T-cell (primary cell): Measurements from ENCODE around the gene LSMEM2. TPM values are rescaled to one million over a fixed set of nuclear protein-coding genes. Genes with fewer than 3 reads are reported as not detected.

Experiments used
- ATAC-seq, 4 experiments: fragments of 200-7000 bp in 3 of 4; fragments of 150-1000 bp in 1 of 4; cut with Tn5 transposase; replicated peaks in 1 of 4; 1 replicate in 3 of 4; 2 replicates in 1 of 4; pipeline ENCODE4 v1.10.0; 2021; ENCODE audit warnings: moderate library complexity in 3 of 4, mild to moderate bottlenecking in 2 of 4, moderate number of reproducible peaks in 1 of 4
- CTCF ChIA-PET, 2 donors: fragments of 300-600 bp; sonication (Branson Sonifier 250); formaldehyde crosslinking; loops; one replicate each; lab custom pipeline; 2022; ENCODE audit warnings: antibody characterized with exemption in 2 of 2; lab: Charles Lee
- POLR2A ChIA-PET, 2 donors: fragments of 300-600 bp; sonication (Branson Sonifier 250); formaldehyde crosslinking; loops; one replicate each; lab custom pipeline; 2022; ENCODE audit warnings: antibody characterized with exemption in 2 of 2; lab: Charles Lee
- DNase-seq, 35 experiments: peaks; one replicate each; pipeline versions ENCODE4 v3.0.0 to v3.0.0-alpha.2; 2013 to 2023
- H3K27ac ChIP-seq: one replicate; pipeline ENCODE4 v1.5.1; 2013; ENCODE audit warnings: low read length
- H3K27me3 ChIP-seq, 2 experiments: replicated peaks in 1 of 2; 1 replicate in 1 of 2; 2 replicates in 1 of 2; pipeline versions ENCODE4 v1.6.1 to v1.7.0; 2013; ENCODE audit warnings: low read length in 1 of 2, mixed read lengths in 1 of 2; ENCODE audit not compliant: control insufficient read depth in 2 of 2, insufficient read depth in 2 of 2; ENCODE audit errors: extremely low read depth in 1 of 2
- H3K36me3 ChIP-seq, 2 donors: 1 replicate in 1 of 2; 2 replicates in 1 of 2; pipeline versions ENCODE4 v1.6.1 to v1.7.0; 2013; ENCODE audit warnings: low read length in 1 of 2; ENCODE audit not compliant: control insufficient read depth in 2 of 2, insufficient read depth in 1 of 2; ENCODE audit errors: extremely low read depth in 1 of 2
- H3K4me1 ChIP-seq, 2 experiments: 1 replicate in 1 of 2; 2 replicates in 1 of 2; pipeline versions ENCODE4 v1.6.1 to v1.7.0; 2013; ENCODE audit warnings: low read length in 2 of 2, mixed read lengths in 1 of 2; ENCODE audit not compliant: insufficient read depth in 2 of 2, control insufficient read depth in 1 of 2; ENCODE audit errors: extremely low read depth in 1 of 2
- H3K4me3 ChIP-seq, 2 donors: 1 replicate in 1 of 2; 2 replicates in 1 of 2; pipeline versions ENCODE4 v1.5.1 to v1.7.0; 2013; ENCODE audit warnings: mild to moderate bottlenecking in 2 of 2, low read length in 1 of 2, moderate library complexity in 1 of 2; ENCODE audit not compliant: control insufficient read depth in 1 of 2; ENCODE audit errors: extremely low read depth in 1 of 2
- H3K9me3 ChIP-seq: 2 replicates; pipeline ENCODE4 v1.7.0; 2013
- H3K27ac Mint-ChIP-seq, 2 donors: one replicate each; pipeline ENCODE4 v1.8.0; 2020 to 2021; ENCODE audit warnings: mild to moderate bottlenecking in 2 of 2, mixed read lengths in 2 of 2
- H3K27me3 Mint-ChIP-seq, 2 donors: one replicate each; pipeline ENCODE4 v1.8.0; 2021 to 2022; ENCODE audit warnings: mixed read lengths in 2 of 2
- H3K36me3 Mint-ChIP-seq: one replicate; pipeline ENCODE4 v1.8.0; 2021; ENCODE audit warnings: mixed read lengths
- H3K4me1 Mint-ChIP-seq, 3 donors: one replicate each; pipeline ENCODE4 v1.8.0; 2020 to 2022; ENCODE audit warnings: mixed read lengths in 3 of 3, mild to moderate bottlenecking in 1 of 3
- H3K4me3 Mint-ChIP-seq, 3 donors: one replicate each; pipeline ENCODE4 v1.8.0; 2020 to 2022; ENCODE audit warnings: mild to moderate bottlenecking in 3 of 3, mixed read lengths in 3 of 3, moderate library complexity in 3 of 3
- H3K9me3 Mint-ChIP-seq, 3 donors: one replicate each; pipeline ENCODE4 v1.8.0; 2020 to 2022; ENCODE audit warnings: mixed read lengths in 3 of 3
- WGBS: methylation state at CpG from one replicate; pipeline ENCODE4 v1.1.5; 2013; ENCODE audit warnings: missing lambda C conversion rate; ENCODE audit not compliant: insufficient coverage; 5-methylcytosine and 5-hydroxymethylcytosine counted together
- total RNA-seq, 35 experiments: library from RNA in 6 of 35; stranded (reverse) in 6 of 35; fragments of 120-200 nt in 1 of 35; gene quantifications; one replicate each; pipeline versions ENCODE4 v1.2.1 to v1.2.4 and lab custom pipeline; 2013 to 2026

The LSMEM2 gene
- total RNA-seq, 5 donors from 2014 or later (not counting 1 experiment from before 2014, with no cell fraction given) = not detected

GRCh38 chr3:50331364-50331907, 52.5 kb downstream of the LSMEM2 start:
- 98% methylated on average over 15 of the region's 19 CpGs for WGBS
- no peaks in the 10 kb centered on the region for H3K27me3 Mint-ChIP-seq
- H3K4me3 Mint-ChIP-seq = no peak overlapping the region
- Histone ChIP-seq H3K36me3 (peaks cover 14 to 47% of the 10 kb centered on the region in 2 donors), H3K27ac (no peak overlapping the region), H3K27me3 (no peaks in the 10 kb centered on the region), H3K4me1 (peaks cover 16 to 68% of the 10 kb centered on the region in 2 experiments), H3K4me3 (no peak overlapping the region), H3K9me3 (no peaks in the 10 kb centered on the region)
- no peaks in the 10 kb centered on the region for H3K9me3 Mint-ChIP-seq
- peaks cover 19% of the 10 kb centered on the region for H3K36me3 Mint-ChIP-seq
- no peak for ATAC-seq
- ChIA-PET POLR2A (no interaction called here), CTCF (no interaction called here)
- no peak for DNase-seq
- peaks cover 37 to 54% (median 49%) of the 10 kb centered on the region in 3 donors for H3K4me1 Mint-ChIP-seq
- H3K27ac Mint-ChIP-seq = no peak overlapping the region

- Mint-ChIP-seq H3K9me3 (no peaks in the 10 kb centered on the region), H3K36me3 (peaks cover 19% of the 10 kb centered on the region), H3K4me3 (peak overlapping the region; percentile 25 to 86 (median 37)), H3K27ac (peak overlapping the region; percentile 83 to 91), H3K27me3 (no peaks in the 10 kb centered on the region), H3K4me1 (peaks cover 45 to 51% (median 49%) of the 10 kb centered on the region in 3 donors)
- DNase-seq (peak in 1 of 35 experiments; percentile 70), ATAC-seq (no peak)
- Histone ChIP-seq H3K4me1 (peaks cover 17 to 68% of the 10 kb centered on the region in 2 experiments), H3K27me3 (no peaks in the 10 kb centered on the region), H3K27ac (peak overlapping the region; percentile 54), H3K9me3 (no peaks in the 10 kb centered on the region), H3K36me3 (peaks cover 14 to 47% of the 10 kb centered on the region in 2 donors), H3K4me3 (no peak overlapping the region)
- POLR2A ChIA-PET = no interaction called here
- CTCF ChIA-PET = interaction anchor here in 1 of 2 donors (0.6 kb wide), 1 partner anchor 11 kb away, joined by 3 read pairs; no protein-coding TSS in a partner anchor
- 52% methylated on average over 7 of the region's 12 CpGs for WGBS
These were observed 54.9 kb downstream of the LSMEM2 start for GRCh38 chr3:50333744-50334328.

- WGBS = 80% methylated on average over 3 of the region's 5 CpGs
- no peaks in the 10 kb centered on the region for H3K27me3 ChIP-seq
- DNase-seq (no peak), ATAC-seq (no peak)
- POLR2A ChIA-PET = interaction anchor here in 1 of 2 donors (0.7 kb wide), 1 partner anchor 19 kb away, joined by 3 read pairs; no protein-coding TSS in a partner anchor
- peak overlapping the region; percentile 83 to 91 for H3K27ac Mint-ChIP-seq
- CTCF ChIA-PET = interaction anchor here in 1 of 2 donors (0.6 kb wide), 1 partner anchor 10 kb away, joined by 3 read pairs; no protein-coding TSS in a partner anchor
- peaks cover 20 to 75% of the 10 kb centered on the region in 2 experiments for H3K4me1 ChIP-seq
- no peaks in the 10 kb centered on the region for H3K9me3 ChIP-seq
- peaks cover 52 to 58% (median 56%) of the 10 kb centered on the region in 3 donors for H3K4me1 Mint-ChIP-seq
- peaks cover 12 to 44% of the 10 kb centered on the region in 2 donors for H3K36me3 ChIP-seq
- H3K36me3 Mint-ChIP-seq = peaks cover 19% of the 10 kb centered on the region
- H3K4me3 ChIP-seq = no peak overlapping the region
- peak overlapping the region in 2 of 3 donors; percentile 21 to 86 for H3K4me3 Mint-ChIP-seq
- H3K27me3 Mint-ChIP-seq = no peaks in the 10 kb centered on the region
- H3K27ac ChIP-seq = peak overlapping the region; percentile 54
- no peaks in the 10 kb centered on the region for H3K9me3 Mint-ChIP-seq
These were observed 55.6 kb downstream of the LSMEM2 start for GRCh38 chr3:50334339-50335075.

- peak in 1 of 35 experiments; percentile 11 for DNase-seq
- no peaks in the 10 kb centered on the region for H3K27me3 ChIP-seq
- Mint-ChIP-seq H3K9me3 (no peaks in the 10 kb centered on the region), H3K36me3 (peaks cover 5% of the 10 kb centered on the region), H3K4me1 (peaks cover 63 to 72% (median 69%) of the 10 kb centered on the region in 3 donors), H3K27ac (peak overlapping the region; percentile 93 to 96), H3K27me3 (no peaks in the 10 kb centered on the region), H3K4me3 (peak overlapping the region; percentile 86 to 90 (median 88))
- H3K9me3 ChIP-seq = no peaks in the 10 kb centered on the region
- peaks cover 32 to 95% of the 10 kb centered on the region in 2 experiments for H3K4me1 ChIP-seq
- peak overlapping the region; percentile 68 to 84 for H3K4me3 ChIP-seq
- H3K27ac ChIP-seq = peak overlapping the region; percentile 97
- peaks cover 4 to 23% of the 10 kb centered on the region in 2 donors for H3K36me3 ChIP-seq
- ChIA-PET POLR2A (interaction anchor here (0.6 to 2.9 kb wide), 8 partner anchors 9 to 1420 kb away, joined by 3 to 11 read pairs (median 4); partner anchors contain the start of genes GNAI2 (in 1 of the 2), HYAL3 (in 1 of the 2), MANF (in 1 of the 2) and NAA80 (in 1 of the 2)), CTCF (interaction anchor here in 1 of 2 donors (0.6 to 2.1 kb wide), 14 partner anchors 8 to 278 kb away, joined by 3 to 16 read pairs (median 4); partner anchors contain the start of genes CYB561D2, GNAI2, HYAL3 and NAA80)
- ATAC-seq = peak; percentile 41 to 44 (median 44)
- WGBS = 1% methylated on average over 31 of the region's 31 CpGs
These were observed 57.7 kb downstream of the LSMEM2 start for GRCh38 chr3:50336452-50337174.

GRCh38 chr3:50337175-50337861, 58.4 kb downstream of the LSMEM2 start:
- H3K4me1 Mint-ChIP-seq = peaks cover 63 to 71% (median 71%) of the 10 kb centered on the region in 3 donors
- CTCF ChIA-PET = interaction anchor here (0.5 to 2.1 kb wide), 17 partner anchors 9 to 397 kb away, joined by 3 to 16 read pairs (median 4); partner anchors contain the start of genes CISH (in 1 of the 2), CYB561D2 (in 1 of the 2), GNAI2 (in 1 of the 2) and HYAL3 (in 1 of the 2)
- under 1% methylated on average over 77 of the region's 79 CpGs for WGBS
- H3K27me3 Mint-ChIP-seq = no peaks in the 10 kb centered on the region
- Histone ChIP-seq H3K27ac (peak overlapping the region; percentile 97), H3K4me1 (peaks cover 32 to 95% of the 10 kb centered on the region in 2 experiments), H3K36me3 (peaks cover 0 to 16% of the 10 kb centered on the region in 2 donors), H3K4me3 (peak overlapping the region; percentile 68 to 84), H3K9me3 (no peaks in the 10 kb centered on the region), H3K27me3 (no peaks in the 10 kb centered on the region)
- H3K9me3 Mint-ChIP-seq = no peaks in the 10 kb centered on the region
- peak overlapping the region; percentile 93 to 95 for H3K27ac Mint-ChIP-seq
- peak; percentile 80 to 97 (median 90) for DNase-seq
- H3K36me3 Mint-ChIP-seq = peaks cover under 1% of the 10 kb centered on the region
- POLR2A ChIA-PET = interaction anchor here (0.6 to 2.9 kb wide), 7 partner anchors 10 to 1421 kb away, joined by 3 to 11 read pairs (median 4); partner anchors contain the start of genes GNAI2 (in 1 of the 2), HYAL3 (in 1 of the 2), MANF (in 1 of the 2) and NAA80 (in 1 of the 2)
- peak overlapping the region; percentile 86 to 90 (median 88) for H3K4me3 Mint-ChIP-seq
- ATAC-seq = peak; percentile 77 to 84 (median 80)
